Gastroesophageal sphincter (tissue), 4 donors: ENCODE measurements around the gene CRELD2. TPM values are rescaled to one million over a fixed set of nuclear protein-coding genes. Genes with fewer than 3 reads are reported as not detected.

Source experiments
- ATAC-seq: fragments of 150-250 bp; one replicate; pipeline ENCODE4 v1.9.1; 2016; ENCODE audit warnings: mild to moderate bottlenecking, moderate library complexity
- H3K27ac ChIP-seq, 4 donors: fragments of 200-600 bp; sonication (generic) in 3 of 4; 1 replicate in 3 of 4; 2 replicates in 1 of 4; pipeline ENCODE4 v1.5.1; 2016 to 2019
- H3K27me3 ChIP-seq: fragments of 200-600 bp; sonication (generic); one replicate; pipeline ENCODE4 v1.5.1; 2019
- H3K36me3 ChIP-seq, 2 donors: fragments of 200-600 bp; sonication (generic); one replicate each; pipeline ENCODE4 v1.5.1; 2019; ENCODE audit warnings: control low read depth in 1 of 2
- H3K4me1 ChIP-seq, 3 donors: fragments of 200-600 bp; sonication (generic); 1 replicate in 2 of 3; 2 replicates in 1 of 3; pipeline ENCODE4 v1.5.1; 2016 to 2019; ENCODE audit warnings: control low read depth in 2 of 3
- H3K4me3 ChIP-seq, 2 donors: fragments of 200-600 bp; sonication (generic); one replicate each; pipeline ENCODE4 v1.5.1; 2019; ENCODE audit warnings: mild to moderate bottlenecking in 1 of 2, moderate library complexity in 1 of 2
- H3K9me3 ChIP-seq, 3 donors: fragments of 200-600 bp; sonication (generic); one replicate each; pipeline ENCODE4 v1.5.1; 2017 to 2019; ENCODE audit warnings: control low read depth in 2 of 3
- CTCF ChIP-seq, 4 experiments: fragments of 200-600 bp in 2 of 4; fragments of 450-650 bp in 2 of 4; sonication (generic) in 1 of 4; IDR thresholded peaks; one replicate each; pipeline ENCODE4 v1.5.1; 2017 to 2019; ENCODE audit warnings: antibody characterized with exemption in 4 of 4, mild to moderate bottlenecking in 2 of 4, moderate library complexity in 2 of 4
- EP300 ChIP-seq: sonication (generic); formaldehyde crosslinking; IDR thresholded peaks from one replicate; pipeline ENCODE4 v1.6.1; 2017; ENCODE audit warnings: antibody characterized with exemption, mild to moderate bottlenecking
- POLR2A ChIP-seq, 2 donors: fragments of 450-650 bp; IDR thresholded peaks; one replicate each; pipeline ENCODE4 v1.6.1; 2017; ENCODE audit warnings: antibody characterized with exemption in 2 of 2, mild to moderate bottlenecking in 2 of 2, moderate library complexity in 1 of 2
- POLR2AphosphoS5 ChIP-seq: sonication (generic); formaldehyde crosslinking; IDR thresholded peaks from one replicate; pipeline ENCODE4 v1.6.1; 2017; ENCODE audit warnings: antibody characterized with exemption
- WGBS, 2 donors: methylation state at CpG; one replicate each; pipeline ENCODE4 v1.1.5; 2018; ENCODE audit warnings: low coverage in 1 of 2; 5-methylcytosine and 5-hydroxymethylcytosine counted together
- total RNA-seq, 4 donors: library from RNA; depleted of rRNA; stranded (reverse); fragments of >200 nt; gene quantifications; one replicate each; pipeline ENCODE4 v1.1.0, GENCODE V29; 2016

The CRELD2 gene
- total RNA-seq, 4 donors from 2014 or later: 21.9 to 36.2 (median 30.9) TPM

- H3K27me3 ChIP-seq: no peaks in the 10 kb centered on the region
- H3K36me3 ChIP-seq: no peaks in the 10 kb centered on the region
- TF ChIP-seq POLR2A (IDR thresholded peaks at IDR 0.05) (no peak), POLR2AphosphoS5 (no peak), EP300 (no peak), CTCF (IDR thresholded peaks at IDR 0.05) (no peak)
- WGBS, 2 donors: 0% methylated on average over 8 of the region's 81 CpGs; no CpG with 5 or more reads in 1 of the 2 donors
- peak overlapping the region; percentile 30 to 64 for H3K4me3 ChIP-seq
- peak overlapping the region; percentile 7 to 98 (median 92) for H3K27ac ChIP-seq
- H3K9me3 ChIP-seq: no peaks in the 10 kb centered on the region
- peaks cover 0 to 61% (median 34%) of the 10 kb centered on the region in 3 donors for H3K4me1 ChIP-seq
- peak; percentile 58 for ATAC-seq
Observed at GRCh38 chr22:49971232-49972162, 53.1 kb downstream of the CRELD2 start.

DNA sequence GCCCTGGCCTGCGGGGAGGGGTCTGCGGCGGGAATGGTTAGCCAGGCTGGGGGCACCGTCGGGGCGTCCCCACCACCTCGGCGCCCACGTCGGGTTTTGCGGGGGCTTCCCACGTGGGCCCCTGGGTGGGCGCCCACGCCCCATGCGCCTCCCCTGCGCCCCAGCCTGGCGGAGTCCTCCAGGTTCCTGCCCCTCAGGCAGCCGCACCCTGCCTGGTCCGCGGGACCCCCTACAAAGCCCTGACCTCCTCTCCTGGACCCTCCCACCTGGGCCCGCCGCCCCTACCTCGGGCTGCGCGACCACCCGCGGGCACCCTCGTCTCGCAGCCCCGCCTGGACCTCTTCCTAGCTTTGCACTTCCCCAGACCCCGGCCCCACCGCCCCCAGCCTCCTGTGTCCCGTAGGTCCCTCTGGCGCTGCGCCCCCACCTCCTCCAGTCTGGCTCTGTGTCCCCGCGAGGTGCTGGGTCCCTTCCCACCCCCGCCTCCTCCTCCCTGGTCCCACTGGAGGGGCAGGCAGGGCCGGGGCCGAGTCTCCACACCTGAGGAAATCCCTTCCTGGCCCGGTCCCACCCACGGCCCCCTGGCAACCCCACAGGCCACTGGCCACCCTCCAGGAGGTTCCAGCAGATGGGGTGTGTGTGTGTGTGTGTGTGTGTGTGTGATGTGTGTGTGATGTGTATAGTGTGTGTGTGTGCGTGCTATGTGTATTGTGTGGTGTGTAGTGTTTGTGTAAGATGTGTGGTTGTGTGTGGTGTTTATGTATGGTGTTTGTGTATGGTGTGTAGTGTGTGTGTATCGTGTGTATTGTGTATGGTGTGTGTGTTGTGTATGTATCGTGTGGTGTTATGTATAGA, 54.0 kb downstream of the CRELD2 start:
- Histone ChIP-seq H3K27ac (peak overlapping the region in 3 of 4 donors; percentile 89 to 98 (median 96)), H3K9me3 (no peaks in the 10 kb centered on the region), H3K36me3 (no peaks in the 10 kb centered on the region), H3K27me3 (no peaks in the 10 kb centered on the region), H3K4me3 (peak overlapping the region in 1 of 2 donors; percentile 64), H3K4me1 (peaks cover 0 to 52% (median 25%) of the 10 kb centered on the region in 3 donors)
- no peak for TF ChIP-seq POLR2AphosphoS5
- TF ChIP-seq EP300: no peak
- no peak for ATAC-seq
- 59 to 87% methylated on average over 3 to 16 of the region's 45 CpGs for WGBS, 2 donors

GRCh38 chr22:49973018-49973961, 54.9 kb downstream of the CRELD2 start:
- H3K4me1 ChIP-seq: peaks cover 0 to 43% (median 21%) of the 10 kb centered on the region in 3 donors
- ATAC-seq: no peak
- no peak overlapping the region for H3K4me3 ChIP-seq
- 95% methylated on average over 4 to 5 of the region's 5 CpGs for WGBS, 2 donors
- no peaks in the 10 kb centered on the region for H3K27me3 ChIP-seq
- no peak overlapping the region for H3K27ac ChIP-seq
- no peak for TF ChIP-seq POLR2A (IDR thresholded peaks at IDR 0.05)
- no peak for TF ChIP-seq CTCF (IDR thresholded peaks at IDR 0.05)
- no peak for TF ChIP-seq EP300
- no peak for TF ChIP-seq POLR2AphosphoS5
- no peaks in the 10 kb centered on the region for H3K36me3 ChIP-seq
- H3K9me3 ChIP-seq: no peaks in the 10 kb centered on the region

GRCh38 chr22:49975543-49976389, 57.3 kb downstream of the CRELD2 start:
- 0 to 4% methylated on average over 1 to 3 of the region's 17 CpGs for WGBS, 2 donors
- H3K36me3 ChIP-seq: no peaks in the 10 kb centered on the region
- TF ChIP-seq EP300 (no peak), POLR2A (IDR thresholded peaks at IDR 0.05) (no peak), CTCF (IDR thresholded peaks at IDR 0.05) (no peak), POLR2AphosphoS5 (no peak)
- no peak for ATAC-seq
- H3K9me3 ChIP-seq: peaks cover 0 to 16% (median 0%) of the 10 kb centered on the region in 3 donors
- H3K27ac ChIP-seq: peak overlapping the region in 3 of 4 donors; percentile 20 to 53 (median 40)
- H3K4me3 ChIP-seq: no peak overlapping the region
- H3K27me3 ChIP-seq: peaks cover 5% of the 10 kb centered on the region
- H3K4me1 ChIP-seq: peaks cover 0 to 19% (median 12%) of the 10 kb centered on the region in 3 donors
